Transverse colon (tissue), 4 donors: ENCODE results near the gene GAS7. TPM values are rescaled to one million over a fixed set of nuclear protein-coding genes. Genes with fewer than 3 reads are reported as not detected.

Source experiments
- DNase-seq: peaks from one replicate; pipeline ENCODE4 v3.0.0-alpha.2; 2019
- H3K27ac ChIP-seq, 4 donors: fragments of 200-600 bp; sonication (generic); 2 replicates each; pipeline ENCODE4 v1.5.1; 2016 to 2018; ENCODE audit warnings: inconsistent platforms in 4 of 4
- H3K27me3 ChIP-seq: fragments of 200-600 bp; sonication (generic); 2 replicates; pipeline ENCODE4 v1.5.1; 2017; ENCODE audit warnings: inconsistent platforms
- H3K36me3 ChIP-seq, 4 donors: fragments of 200-600 bp; sonication (generic); 2 replicates each; pipeline ENCODE4 v1.5.1; 2017 to 2019; ENCODE audit warnings: inconsistent platforms in 4 of 4
- H3K4me1 ChIP-seq, 4 donors: fragments of 200-600 bp; sonication (generic); 2 replicates each; pipeline ENCODE4 v1.5.1; 2017 to 2020; ENCODE audit warnings: inconsistent platforms in 4 of 4
- H3K4me3 ChIP-seq, 4 donors: fragments of 200-600 bp; sonication (generic); 1 replicate in 1 of 4; 2 replicates in 3 of 4; pipeline versions ENCODE4 v1.5.1 to v1.6.1; 2017 to 2019; ENCODE audit warnings: inconsistent platforms in 4 of 4
- H3K9me3 ChIP-seq, 2 donors: fragments of 200-600 bp; sonication (generic); 2 replicates each; pipeline ENCODE4 v1.5.1; 2017 to 2019; ENCODE audit warnings: inconsistent platforms in 2 of 2
- CTCF ChIP-seq, 5 experiments: fragments of 200-600 bp in 3 of 5; fragments of 450-650 bp in 2 of 5; sonication (generic) in 3 of 5; IDR thresholded peaks; 1 replicate in 2 of 5; 2 replicates in 3 of 5; pipeline ENCODE4 v1.5.1; 2016 to 2017; ENCODE audit warnings: antibody characterized with exemption in 5 of 5, inconsistent platforms in 3 of 5, mild to moderate bottlenecking in 2 of 5, moderate library complexity in 1 of 5
- EP300 ChIP-seq: sonication (generic); formaldehyde crosslinking; IDR thresholded peaks from one replicate; pipeline ENCODE4 v1.6.1; 2017; ENCODE audit warnings: antibody characterized with exemption, low read depth
- POLR2A ChIP-seq: fragments of 450-650 bp; IDR thresholded peaks from one replicate; pipeline ENCODE4 v1.6.1; 2016; ENCODE audit warnings: antibody characterized with exemption, mild to moderate bottlenecking, moderate library complexity
- POLR2AphosphoS5 ChIP-seq, 3 donors: sonication (generic); formaldehyde crosslinking; IDR thresholded peaks; one replicate each; pipeline ENCODE4 v1.6.1; 2016; ENCODE audit warnings: antibody characterized with exemption in 3 of 3
- WGBS, 2 donors: methylation state at CpG; one replicate each; pipeline ENCODE4 v1.1.5; 2018; ENCODE audit warnings: low coverage in 1 of 2; 5-methylcytosine and 5-hydroxymethylcytosine counted together
- in situ Hi-C, 4 donors: fragments of 200-750 bp; cut with MboI; loops; one replicate each; pipeline versions ENCODE4 v1.15.0 to v1.15.1; 2017; ENCODE audit warnings: low sequenced_read_pairs in 3 of 4, low pct_ligation_motif_present in 1 of 4, low pct_unique_long_range_greater_than_20kb in 1 of 4
- intact Hi-C: fragments of 100-400 bp; cut with DNase I; formaldehyde crosslinking; loops from one replicate; pipeline ENCODE4 v1.15.1; 2023; ENCODE audit warnings: low total_unique reads
- total RNA-seq, 4 donors: library from RNA; depleted of rRNA; stranded (reverse); fragments of >200 nt; gene quantifications; one replicate each; pipeline ENCODE4 v1.1.0, GENCODE V29; 2016

Gene GAS7
- total RNA-seq, 4 donors from 2014 or later, result 9.2 to 59.1 (median 15.2) TPM

DNA sequence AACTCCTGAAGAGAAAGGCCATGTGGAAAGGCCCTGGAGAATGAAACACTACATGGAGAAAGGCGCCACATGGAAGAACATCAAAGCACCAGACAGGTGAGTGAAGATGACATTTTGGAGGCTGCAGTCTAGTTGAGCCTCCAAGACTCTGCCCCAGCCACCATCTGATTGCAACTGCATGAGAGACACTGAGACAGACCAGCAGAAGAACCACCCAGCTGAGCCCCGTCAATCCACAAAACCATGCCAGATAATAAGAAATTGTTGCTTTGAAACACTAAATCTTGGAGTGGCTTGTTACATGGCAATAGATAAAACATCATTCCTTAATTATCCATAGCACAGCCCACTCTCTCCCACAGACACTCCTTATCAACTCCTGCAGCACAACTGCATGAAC is 4.8 kb downstream of the GAS7 start:
- peaks cover 7 to 12% of the 10 kb centered on the region in 2 donors for H3K9me3 ChIP-seq
- in situ Hi-C loops (no loop called here), intact Hi-C loops (no loop called here)
- no peaks in the 10 kb centered on the region for H3K36me3 ChIP-seq
- H3K4me3 ChIP-seq, result no peak overlapping the region
- DNase-seq, result no peak
- peaks cover 0 to 4% (median 0%) of the 10 kb centered on the region in 4 donors for H3K4me1 ChIP-seq
- TF ChIP-seq POLR2AphosphoS5 (IDR thresholded peaks at IDR 0.05) (no peak), EP300 (no peak), CTCF (IDR thresholded peaks at IDR 0.05) (no peak), POLR2A (no peak)
- 97% methylated on average over 2 of the region's 2 CpGs; no CpG with 5 or more reads in 1 of the 2 donors for WGBS, 2 donors
- peaks cover 16% of the 10 kb centered on the region for H3K27me3 ChIP-seq
- H3K27ac ChIP-seq, result no peak overlapping the region

- H3K36me3 ChIP-seq, result no peaks in the 10 kb centered on the region
- H3K27ac ChIP-seq, result no peak overlapping the region
- intact Hi-C loops, result no loop called here
- WGBS, 2 donors, result 73 to 79% methylated on average over 2 of the region's 2 CpGs
- peaks cover 7 to 12% of the 10 kb centered on the region in 2 donors for H3K9me3 ChIP-seq
- no peak for DNase-seq
- no peaks in the 10 kb centered on the region for H3K4me1 ChIP-seq
- no peak for TF ChIP-seq CTCF (IDR thresholded peaks at IDR 0.05)
- TF ChIP-seq POLR2A, result no peak
- TF ChIP-seq POLR2AphosphoS5 (IDR thresholded peaks at IDR 0.05), result no peak
- H3K27me3 ChIP-seq, result peaks cover 10% of the 10 kb centered on the region
- in situ Hi-C loops, result no loop called here
- no peak overlapping the region for H3K4me3 ChIP-seq
Observed at GRCh38 chr17:10192972-10193371, 5.4 kb downstream of the GAS7 start.

- H3K9me3 ChIP-seq, result peaks cover 7 to 12% of the 10 kb centered on the region in 2 donors
- in situ Hi-C loops, result no loop called here
- intact Hi-C loops, result no loop called here
- no peak overlapping the region for H3K27ac ChIP-seq
- TF ChIP-seq POLR2AphosphoS5 (IDR thresholded peaks at IDR 0.05), result no peak
- no peak for TF ChIP-seq CTCF (IDR thresholded peaks at IDR 0.05)
- no peak for TF ChIP-seq POLR2A
- no peak for TF ChIP-seq EP300
- no peaks in the 10 kb centered on the region for H3K36me3 ChIP-seq
- DNase-seq, result no peak
- H3K27me3 ChIP-seq, result peaks cover 5% of the 10 kb centered on the region
- H3K4me1 ChIP-seq, result no peaks in the 10 kb centered on the region
- H3K4me3 ChIP-seq, result no peak overlapping the region
- 92% methylated on average over 5 of the region's 5 CpGs; no CpG with 5 or more reads in 1 of the 2 donors for WGBS, 2 donors
Observed at GRCh38 chr17:10192461-10192860, 5.9 kb downstream of the GAS7 start.

DNA sequence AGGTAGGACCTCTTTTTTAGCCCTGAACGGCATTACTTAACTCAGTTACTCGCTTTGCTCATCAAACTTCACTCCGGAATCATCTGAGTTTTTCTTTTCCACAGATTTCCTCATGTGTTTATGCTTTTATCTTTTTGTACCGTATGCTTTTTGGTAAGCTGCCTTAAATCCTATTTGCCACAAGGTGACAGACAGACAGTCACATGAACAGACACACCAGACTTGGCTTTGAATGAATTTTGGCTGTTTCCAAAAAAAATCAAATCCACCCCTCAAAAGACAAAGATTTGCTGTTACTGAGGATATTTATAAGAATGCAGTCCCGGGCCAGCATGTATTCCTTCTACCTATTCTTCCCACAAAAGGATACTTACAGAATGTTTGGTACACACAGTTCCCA is 10.9 kb downstream of the GAS7 start:
- no peak overlapping the region for H3K27ac ChIP-seq
- TF ChIP-seq EP300 (no peak), POLR2AphosphoS5 (IDR thresholded peaks at IDR 0.05) (no peak), POLR2A (no peak)
- no peaks in the 10 kb centered on the region for H3K9me3 ChIP-seq
- no peaks in the 10 kb centered on the region for H3K36me3 ChIP-seq
- in situ Hi-C loops, result no loop called here
- DNase-seq, result no peak
- no peaks in the 10 kb centered on the region for H3K27me3 ChIP-seq
- 66 to 77% methylated on average over 5 of the region's 5 CpGs for WGBS, 2 donors
- intact Hi-C loops, result no loop called here
- no peak overlapping the region for H3K4me3 ChIP-seq
- no peaks in the 10 kb centered on the region for H3K4me1 ChIP-seq

DNA sequence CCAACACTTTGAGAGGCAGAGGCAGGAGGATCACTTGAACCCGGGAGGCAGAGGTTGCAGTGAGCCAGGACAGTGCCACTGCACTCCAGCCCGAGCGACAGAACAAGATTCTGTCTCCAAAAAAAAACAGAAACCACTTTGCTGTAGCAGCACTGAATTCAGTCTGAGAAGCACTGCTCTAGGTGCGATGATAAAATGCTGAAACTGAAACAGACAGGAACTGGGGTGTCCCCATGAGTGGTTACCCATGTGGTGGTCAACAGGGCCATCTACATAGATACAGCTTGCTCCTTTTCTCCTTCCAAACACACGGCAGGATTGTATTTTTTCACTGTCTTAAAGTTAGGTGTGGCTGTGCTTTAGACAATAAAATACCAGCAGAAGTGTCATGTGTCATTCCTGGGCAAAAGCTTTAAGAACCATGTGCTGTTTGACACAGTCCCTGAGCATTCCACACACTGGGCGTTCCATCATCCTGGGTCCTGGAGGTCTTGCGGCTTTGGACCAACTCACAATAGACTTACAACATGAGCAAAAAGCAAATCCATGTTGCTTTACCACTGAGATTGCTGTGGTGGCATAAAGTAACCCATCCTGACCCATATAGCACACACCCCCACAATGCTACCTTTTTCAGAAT is 11.5 kb downstream of the GAS7 start:
- TF ChIP-seq POLR2AphosphoS5 (IDR thresholded peaks at IDR 0.05) (no peak), EP300 (no peak), POLR2A (no peak), CTCF (IDR thresholded peaks at IDR 0.05) (no peak)
- no peak overlapping the region for H3K4me3 ChIP-seq
- intact Hi-C loops (no loop called here), in situ Hi-C loops (no loop called here)
- no peaks in the 10 kb centered on the region for H3K36me3 ChIP-seq
- no peaks in the 10 kb centered on the region for H3K27me3 ChIP-seq
- 68 to 69% methylated on average over 6 to 7 of the region's 7 CpGs for WGBS, 2 donors
- H3K9me3 ChIP-seq, result no peaks in the 10 kb centered on the region
- no peak overlapping the region for H3K27ac ChIP-seq
- H3K4me1 ChIP-seq, result no peaks in the 10 kb centered on the region
- no peak for DNase-seq
